ENCODE data around the gene PSMD9.

PSMD9 gene

GRCh38 chr12:121911824-121912585, 23.4 kb downstream of the PSMD9 start:
- no peak for TF ChIP-seq CTCF (IDR thresholded peaks at IDR 0.05; ENCODE audit: low read depth, low read length, missing control alignments)
- no peak overlapping the region for H3K4me3 ChIP-seq (replicated peaks; ENCODE audit: low read depth, low read length)
- no peak for DNase-seq (ENCODE audit: extremely low read depth, low read depth)

- no peak for DNase-seq (ENCODE audit: extremely low read depth, low read depth)
- no peak for TF ChIP-seq CTCF (IDR thresholded peaks at IDR 0.05; ENCODE audit: low read depth, low read length, missing control alignments)
- H3K4me3 ChIP-seq (replicated peaks; ENCODE audit: low read depth, low read length): no peak overlapping the region
Measured at GRCh38 chr12:121915841-121916321, 27.3 kb downstream of the PSMD9 start.

- no peak for DNase-seq (ENCODE audit: extremely low read depth, low read depth)
- no peak overlapping the region for H3K4me3 ChIP-seq (replicated peaks; ENCODE audit: low read depth, low read length)
- peak; percentile 43 for TF ChIP-seq CTCF (IDR thresholded peaks at IDR 0.05; ENCODE audit: low read depth, low read length, missing control alignments)
Measured at GRCh38 chr12:121916719-121917118, 28.1 kb downstream of the PSMD9 start.

- H3K4me3 ChIP-seq (replicated peaks; ENCODE audit: low read depth, low read length): peak within 1 kb of the TSS; percentile 12
- peak; percentile 47 for DNase-seq (ENCODE audit: extremely low read depth, low read depth)
- TF ChIP-seq CTCF (IDR thresholded peaks at IDR 0.05; ENCODE audit: low read depth, low read length, missing control alignments): peak; percentile 47
Measured at GRCh38 chr12:121917950-121918678, 29.5 kb downstream of the PSMD9 start, which contains the start of gene CFAP251. TSS of gene CFAP251 (plus strand) at chr12:121918592. CDS start at chr12:121921306, 2,714 bp downstream.

- TF ChIP-seq CTCF (IDR thresholded peaks at IDR 0.05; ENCODE audit: low read depth, low read length, missing control alignments): no peak
- peak overlapping the region; percentile 12 for H3K4me3 ChIP-seq (replicated peaks; ENCODE audit: low read depth, low read length)
- no peak for DNase-seq (ENCODE audit: extremely low read depth, low read depth)
Measured at GRCh38 chr12:121918679-121919038, 30.1 kb downstream of the PSMD9 start.

GRCh38 chr12:121921066-121921465, 32.5 kb downstream of the PSMD9 start:
- TF ChIP-seq CTCF (IDR thresholded peaks at IDR 0.05; ENCODE audit: low read depth, low read length, missing control alignments): no peak
- H3K4me3 ChIP-seq (replicated peaks; ENCODE audit: low read depth, low read length): no peak overlapping the region
- DNase-seq (ENCODE audit: extremely low read depth, low read depth): no peak

Data from HFF-Myc (cell line).